ENCODE results near the gene NOM1. TPM values are rescaled to one million over a fixed set of nuclear protein-coding genes. Genes with fewer than 3 reads are reported as not detected.

Gene NOM1, protein sequence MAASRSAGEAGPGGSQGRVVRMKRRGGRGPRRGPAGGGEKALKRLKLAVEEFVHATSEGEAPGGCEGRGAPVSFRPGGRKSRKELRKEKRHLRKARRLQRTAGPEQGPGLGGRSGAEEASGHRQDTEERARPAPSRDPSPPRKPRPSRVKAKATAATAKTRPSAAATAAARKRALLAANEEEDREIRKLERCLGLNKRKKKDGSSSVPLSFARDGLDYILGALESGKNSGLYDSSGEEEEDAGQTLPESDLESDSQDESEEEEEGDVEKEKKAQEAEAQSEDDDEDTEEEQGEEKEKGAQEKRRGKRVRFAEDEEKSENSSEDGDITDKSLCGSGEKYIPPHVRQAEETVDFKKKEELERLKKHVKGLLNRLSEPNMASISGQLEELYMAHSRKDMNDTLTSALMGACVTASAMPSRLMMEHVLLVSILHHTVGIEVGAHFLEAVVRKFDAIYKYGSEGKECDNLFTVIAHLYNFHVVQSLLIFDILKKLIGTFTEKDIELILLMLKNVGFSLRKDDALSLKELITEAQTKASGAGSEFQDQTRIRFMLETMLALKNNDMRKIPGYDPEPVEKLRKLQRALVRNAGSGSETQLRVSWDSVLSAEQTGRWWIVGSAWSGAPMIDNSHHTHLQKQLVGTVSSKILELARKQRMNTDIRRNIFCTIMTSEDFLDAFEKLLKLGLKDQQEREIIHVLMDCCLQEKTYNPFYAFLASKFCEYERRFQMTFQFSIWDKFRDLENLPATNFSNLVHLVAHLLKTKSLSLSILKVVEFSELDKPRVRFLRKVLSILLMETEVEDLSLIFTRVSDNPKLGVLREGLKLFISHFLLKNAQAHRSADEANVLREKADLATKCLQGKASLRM
- polyA plus RNA-seq (2012; rRNA removed) = 18.1 and 21.2 TPM in 2 replicates
- polyA plus RNA-seq (2012; cell fraction: cytosol; rRNA removed) = 9.9 and 11.3 TPM in 2 replicates
- 53.1 and 72.3 TPM in 2 replicates for polyA plus RNA-seq (2012; cell fraction: nucleus; rRNA removed)

DNA sequence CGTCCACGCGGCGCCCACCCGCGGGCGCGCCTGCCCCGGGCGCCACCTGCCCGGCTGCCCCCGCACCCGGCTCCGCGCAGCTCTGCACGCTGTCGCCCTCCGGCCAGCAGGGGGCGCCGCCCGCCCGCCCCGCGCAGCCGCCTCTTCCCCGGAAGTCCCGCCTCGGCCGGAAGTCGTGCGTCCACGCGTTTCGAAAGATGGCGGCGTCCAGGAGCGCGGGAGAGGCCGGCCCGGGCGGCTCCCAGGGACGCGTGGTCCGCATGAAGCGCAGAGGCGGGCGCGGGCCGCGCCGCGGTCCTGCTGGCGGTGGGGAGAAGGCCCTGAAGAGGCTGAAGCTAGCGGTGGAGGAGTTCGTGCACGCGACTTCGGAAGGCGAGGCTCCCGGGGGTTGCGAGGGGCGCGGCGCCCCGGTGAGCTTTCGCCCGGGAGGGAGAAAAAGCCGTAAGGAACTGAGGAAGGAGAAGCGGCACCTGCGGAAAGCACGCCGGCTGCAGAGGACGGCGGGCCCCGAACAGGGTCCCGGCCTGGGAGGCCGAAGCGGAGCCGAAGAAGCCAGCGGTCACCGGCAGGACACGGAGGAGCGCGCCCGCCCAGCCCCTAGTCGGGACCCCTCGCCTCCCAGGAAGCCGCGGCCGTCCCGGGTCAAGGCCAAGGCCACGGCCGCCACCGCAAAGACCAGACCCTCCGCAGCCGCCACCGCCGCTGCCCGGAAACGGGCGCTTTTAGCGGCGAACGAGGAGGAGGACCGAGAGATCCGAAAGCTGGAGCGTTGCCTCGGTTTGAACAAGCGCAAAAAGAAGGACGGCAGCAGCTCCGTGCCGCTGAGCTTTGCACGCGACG is at the start of gene NOM1:
Gene NOM1, plus strand, starts transcription at position 172 of the 840 bp plus-strand sequence. Its CDS starts 26 bp downstream, at position 198.
- DNase-seq = peak; percentile 99
- peaks cover 36% of the 10 kb centered on the region for H4K20me1 ChIP-seq (ENCODE audit: insufficient read depth)
- H3F3A ChIP-seq (replicated peaks; ENCODE audit: insufficient read depth) = peaks cover 14% of the 10 kb centered on the region
- peak within 1 kb of the TSS; percentile 63 to 71 for H3K27ac ChIP-seq (ENCODE audit: low read depth in 2 of 2, low read length in 1 of 2)
- under 1% methylated on average over 89 of the region's 115 CpGs for WGBS (ENCODE audit: low lambda C conversion rate)
- ChIA-PET CTCF (interaction anchor here (0.6 to 5.6 kb wide), 74 partner anchors 8 to 1152 kb away, joined by 3 to 73 read pairs (median 4); partner anchors contain the start of gene LMBR1), POLR2A (interaction anchor here (0.7 to 1.2 kb wide), 4 partner anchors 36 to 418 kb away, joined by 3 read pairs; no protein-coding TSS in a partner anchor)
- peaks cover 28 to 30% of the 10 kb centered on the region in 2 experiments for H3K36me3 ChIP-seq (replicated peaks in 1 of 2; ENCODE audit: control insufficient read depth in 1 of 2, insufficient read depth in 2 of 2, low read length in 1 of 2)
- peak within 1 kb of the TSS; percentile 85 to 94 for H3K4me3 ChIP-seq (ENCODE audit: low read depth in 2 of 2, low read length in 1 of 2)
- peak within 1 kb of the TSS; percentile 98 for H3K4me2 ChIP-seq
- peak within 1 kb of the TSS; percentile 98 for H2AFZ ChIP-seq (ENCODE audit: low read depth)
- peaks cover 52% of the 10 kb centered on the region for H3K79me2 ChIP-seq (ENCODE audit: insufficient read depth)
- no peaks in the 10 kb centered on the region for H3K9me3 ChIP-seq
- no peaks in the 10 kb centered on the region for H3K9me2 ChIP-seq
- H3K4me1 ChIP-seq (ENCODE audit: control insufficient read depth in 1 of 2, insufficient read depth in 2 of 2, low read depth in 1 of 2, low read length in 1 of 2) = peaks cover 5 to 21% of the 10 kb centered on the region in 2 experiments; a peak in 3 of 4 replicates
- peak within 1 kb of the TSS; percentile 86 for H3K9ac ChIP-seq
- no peaks in the 10 kb centered on the region for H3K27me3 ChIP-seq (ENCODE audit: insufficient read depth)
- TF ChIP-seq CHD2 (IDR thresholded peaks at IDR 0.05; ENCODE audit: low read length, partially characterized antibody) (no peak), SIN3A (IDR thresholded peaks at IDR 0.05; ENCODE audit: borderline replicate concordance, low read depth, low read length) (peak; percentile 96), POLR2AphosphoS5 (IDR thresholded peaks at IDR 0.05; ENCODE audit: low read depth, low read length) (peak; percentile 90), GABPA (IDR thresholded peaks at IDR 0.05; ENCODE audit: low read depth) (peak; percentile 91), RCOR1 (IDR thresholded peaks at IDR 0.05; ENCODE audit: low read length) (peak; percentile 19; the same call in 1 of the 2 replicates), EZH2phosphoT487 (IDR thresholded peaks at IDR 0.05; ENCODE audit: borderline replicate concordance, low read depth) (no peak), RFX5 (IDR thresholded peaks at IDR 0.05; ENCODE audit: low read length) (no peak), EP300 (IDR thresholded peaks at IDR 0.05; ENCODE audit: borderline replicate concordance in 1 of 2, low read depth in 1 of 2, low read length in 1 of 2) (no peak), JUND (IDR thresholded peaks at IDR 0.05) (no peak), YY1 (IDR thresholded peaks at IDR 0.05; ENCODE audit: low read depth) (peak; percentile 97), TAF1 (IDR thresholded peaks at IDR 0.05; ENCODE audit: borderline replicate concordance, low read depth, low read length) (peak; percentile 100), NFIC (IDR thresholded peaks at IDR 0.05; ENCODE audit: borderline replicate concordance) (no peak), NRF1 (IDR thresholded peaks at IDR 0.05; ENCODE audit: low read depth, low read length) (peak; percentile 64), TCF12 (IDR thresholded peaks at IDR 0.05) (no peak), ELF1 (IDR thresholded peaks at IDR 0.05) (peak; percentile 56; the same call in 1 of the 2 replicates)
- TF ChIP-seq, protein P1, sequence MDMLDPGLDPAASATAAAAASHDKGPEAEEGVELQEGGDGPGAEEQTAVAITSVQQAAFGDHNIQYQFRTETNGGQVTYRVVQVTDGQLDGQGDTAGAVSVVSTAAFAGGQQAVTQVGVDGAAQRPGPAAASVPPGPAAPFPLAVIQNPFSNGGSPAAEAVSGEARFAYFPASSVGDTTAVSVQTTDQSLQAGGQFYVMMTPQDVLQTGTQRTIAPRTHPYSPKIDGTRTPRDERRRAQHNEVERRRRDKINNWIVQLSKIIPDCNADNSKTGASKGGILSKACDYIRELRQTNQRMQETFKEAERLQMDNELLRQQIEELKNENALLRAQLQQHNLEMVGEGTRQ (IDR thresholded peaks at IDR 0.05; ENCODE audit: borderline replicate concordance, low read depth, low read length) = 0 out of 2 replicates have a peak, but pooled peaks have one; percentile 9
- TF ChIP-seq, protein P2, sequence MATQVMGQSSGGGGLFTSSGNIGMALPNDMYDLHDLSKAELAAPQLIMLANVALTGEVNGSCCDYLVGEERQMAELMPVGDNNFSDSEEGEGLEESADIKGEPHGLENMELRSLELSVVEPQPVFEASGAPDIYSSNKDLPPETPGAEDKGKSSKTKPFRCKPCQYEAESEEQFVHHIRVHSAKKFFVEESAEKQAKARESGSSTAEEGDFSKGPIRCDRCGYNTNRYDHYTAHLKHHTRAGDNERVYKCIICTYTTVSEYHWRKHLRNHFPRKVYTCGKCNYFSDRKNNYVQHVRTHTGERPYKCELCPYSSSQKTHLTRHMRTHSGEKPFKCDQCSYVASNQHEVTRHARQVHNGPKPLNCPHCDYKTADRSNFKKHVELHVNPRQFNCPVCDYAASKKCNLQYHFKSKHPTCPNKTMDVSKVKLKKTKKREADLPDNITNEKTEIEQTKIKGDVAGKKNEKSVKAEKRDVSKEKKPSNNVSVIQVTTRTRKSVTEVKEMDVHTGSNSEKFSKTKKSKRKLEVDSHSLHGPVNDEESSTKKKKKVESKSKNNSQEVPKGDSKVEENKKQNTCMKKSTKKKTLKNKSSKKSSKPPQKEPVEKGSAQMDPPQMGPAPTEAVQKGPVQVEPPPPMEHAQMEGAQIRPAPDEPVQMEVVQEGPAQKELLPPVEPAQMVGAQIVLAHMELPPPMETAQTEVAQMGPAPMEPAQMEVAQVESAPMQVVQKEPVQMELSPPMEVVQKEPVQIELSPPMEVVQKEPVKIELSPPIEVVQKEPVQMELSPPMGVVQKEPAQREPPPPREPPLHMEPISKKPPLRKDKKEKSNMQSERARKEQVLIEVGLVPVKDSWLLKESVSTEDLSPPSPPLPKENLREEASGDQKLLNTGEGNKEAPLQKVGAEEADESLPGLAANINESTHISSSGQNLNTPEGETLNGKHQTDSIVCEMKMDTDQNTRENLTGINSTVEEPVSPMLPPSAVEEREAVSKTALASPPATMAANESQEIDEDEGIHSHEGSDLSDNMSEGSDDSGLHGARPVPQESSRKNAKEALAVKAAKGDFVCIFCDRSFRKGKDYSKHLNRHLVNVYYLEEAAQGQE (IDR thresholded peaks at IDR 0.05; ENCODE audit: low read depth, low read length) = peak; percentile 80; the same call in 1 of the 2 replicates
- TF ChIP-seq, protein P3, sequence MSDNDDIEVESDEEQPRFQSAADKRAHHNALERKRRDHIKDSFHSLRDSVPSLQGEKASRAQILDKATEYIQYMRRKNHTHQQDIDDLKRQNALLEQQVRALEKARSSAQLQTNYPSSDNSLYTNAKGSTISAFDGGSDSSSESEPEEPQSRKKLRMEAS (IDR thresholded peaks at IDR 0.05; ENCODE audit: low read depth) = peak; percentile 97
- TF ChIP-seq, protein P4, sequence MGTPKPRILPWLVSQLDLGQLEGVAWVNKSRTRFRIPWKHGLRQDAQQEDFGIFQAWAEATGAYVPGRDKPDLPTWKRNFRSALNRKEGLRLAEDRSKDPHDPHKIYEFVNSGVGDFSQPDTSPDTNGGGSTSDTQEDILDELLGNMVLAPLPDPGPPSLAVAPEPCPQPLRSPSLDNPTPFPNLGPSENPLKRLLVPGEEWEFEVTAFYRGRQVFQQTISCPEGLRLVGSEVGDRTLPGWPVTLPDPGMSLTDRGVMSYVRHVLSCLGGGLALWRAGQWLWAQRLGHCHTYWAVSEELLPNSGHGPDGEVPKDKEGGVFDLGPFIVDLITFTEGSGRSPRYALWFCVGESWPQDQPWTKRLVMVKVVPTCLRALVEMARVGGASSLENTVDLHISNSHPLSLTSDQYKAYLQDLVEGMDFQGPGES (IDR thresholded peaks at IDR 0.05; ENCODE audit: low read depth, low read length) = no peak
- TF ChIP-seq, protein P5, sequence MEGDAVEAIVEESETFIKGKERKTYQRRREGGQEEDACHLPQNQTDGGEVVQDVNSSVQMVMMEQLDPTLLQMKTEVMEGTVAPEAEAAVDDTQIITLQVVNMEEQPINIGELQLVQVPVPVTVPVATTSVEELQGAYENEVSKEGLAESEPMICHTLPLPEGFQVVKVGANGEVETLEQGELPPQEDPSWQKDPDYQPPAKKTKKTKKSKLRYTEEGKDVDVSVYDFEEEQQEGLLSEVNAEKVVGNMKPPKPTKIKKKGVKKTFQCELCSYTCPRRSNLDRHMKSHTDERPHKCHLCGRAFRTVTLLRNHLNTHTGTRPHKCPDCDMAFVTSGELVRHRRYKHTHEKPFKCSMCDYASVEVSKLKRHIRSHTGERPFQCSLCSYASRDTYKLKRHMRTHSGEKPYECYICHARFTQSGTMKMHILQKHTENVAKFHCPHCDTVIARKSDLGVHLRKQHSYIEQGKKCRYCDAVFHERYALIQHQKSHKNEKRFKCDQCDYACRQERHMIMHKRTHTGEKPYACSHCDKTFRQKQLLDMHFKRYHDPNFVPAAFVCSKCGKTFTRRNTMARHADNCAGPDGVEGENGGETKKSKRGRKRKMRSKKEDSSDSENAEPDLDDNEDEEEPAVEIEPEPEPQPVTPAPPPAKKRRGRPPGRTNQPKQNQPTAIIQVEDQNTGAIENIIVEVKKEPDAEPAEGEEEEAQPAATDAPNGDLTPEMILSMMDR (IDR thresholded peaks at IDR 0.05) = peak; percentile 63
